HEK293 (cell line): ENCODE data around the gene TCF12.

Experiments used
- CTCF ChIA-PET: fragments of 350-600 bp; formaldehyde crosslinking; extraction: SDS; loops from one replicate; lab custom pipeline; 2021; ENCODE audit warnings: antibody characterized with exemption; lab: Yijun Ruan, JAX
- POLR2A ChIA-PET: fragments of 300-600 bp; formaldehyde crosslinking; extraction: SDS; loops from one replicate; lab custom pipeline; 2020; ENCODE audit warnings: antibody characterized with exemption, inconsistent platforms; lab: Yijun Ruan, JAX
- H3K27ac ChIP-seq: fragments of 200-500 bp; sonication (Bioruptor generic); 2 replicates; pipeline ENCODE4 v1.5.1; 2014; ENCODE audit warnings: low read depth, low read length, control low read depth, inconsistent platforms; ENCODE audit errors: extremely low read depth
- H3K36me3 ChIP-seq, 2 experiments: fragments of 200-500 bp in 1 of 2; sonication (Bioruptor generic) in 1 of 2; 1 replicate in 1 of 2; 2 replicates in 1 of 2; pipeline ENCODE4 v1.5.1; 2014 to 2017; ENCODE audit warnings: inconsistent platforms in 2 of 2, low read length in 2 of 2; ENCODE audit not compliant: control insufficient read depth in 2 of 2, insufficient read depth in 1 of 2
- H3K4me1 ChIP-seq: fragments of 200-500 bp; sonication (Bioruptor generic); 2 replicates; pipeline ENCODE4 v1.5.1; 2014; ENCODE audit warnings: mild to moderate bottlenecking, low read length, inconsistent platforms; ENCODE audit not compliant: control insufficient read depth, insufficient read depth
- H3K4me3 ChIP-seq: 2 replicates; pipeline ENCODE4 v1.5.1; 2011; ENCODE audit warnings: low read depth, mild to moderate bottlenecking, control low read depth, low read length, moderate library complexity
- H3K9me3 ChIP-seq: fragments of 200-500 bp; sonication (Bioruptor generic); 2 replicates; pipeline ENCODE4 v1.5.1; 2014; ENCODE audit warnings: low read depth, low read length, inconsistent platforms; ENCODE audit not compliant: control insufficient read depth, insufficient read depth
- KLF1 ChIP-seq: fragments of 450-650 bp; formaldehyde crosslinking; IDR thresholded peaks from 2 replicates; pipeline ENCODE4 v1.5.1; 2016; ENCODE audit warnings: missing biosample characterization, missing genetic modification characterization
- PRDM4 ChIP-seq: fragments of 450-650 bp; formaldehyde crosslinking; IDR thresholded peaks from 2 replicates; pipeline ENCODE4 v1.5.1; 2017; ENCODE audit warnings: missing biosample characterization, missing genetic modification characterization
- PRDM6 ChIP-seq: fragments of 450-650 bp; formaldehyde crosslinking; IDR thresholded peaks from 2 replicates; pipeline ENCODE4 v1.5.1; 2017; ENCODE audit warnings: missing biosample characterization, missing genetic modification characterization
- ZBTB8A ChIP-seq: fragments of 450-650 bp; formaldehyde crosslinking; IDR thresholded peaks from 2 replicates; pipeline ENCODE4 v1.5.1; 2016; ENCODE audit warnings: missing biosample characterization, missing genetic modification characterization
- ZIC2 ChIP-seq: fragments of 450-650 bp; formaldehyde crosslinking; IDR thresholded peaks from 2 replicates; pipeline ENCODE4 v1.5.1; 2016; ENCODE audit warnings: missing biosample characterization, missing genetic modification characterization
- ZNF184 ChIP-seq: fragments of 450-650 bp; IDR thresholded peaks from 2 replicates; pipeline ENCODE4 v1.5.1; 2018; ENCODE audit warnings: missing biosample characterization, mild to moderate bottlenecking, missing genetic modification characterization
- ZNF426 ChIP-seq: fragments of 450-650 bp; formaldehyde crosslinking; IDR thresholded peaks from 2 replicates; pipeline ENCODE4 v1.5.1; 2017; ENCODE audit warnings: missing biosample characterization, missing genetic modification characterization, mild to moderate bottlenecking, inconsistent platforms, moderate library complexity
- ZNF433 ChIP-seq: fragments of 450-650 bp; formaldehyde crosslinking; IDR thresholded peaks from 2 replicates; pipeline ENCODE4 v1.5.1; 2016; ENCODE audit warnings: missing biosample characterization, missing genetic modification characterization, low read depth
- ZNF514 ChIP-seq: fragments of 450-650 bp; formaldehyde crosslinking; IDR thresholded peaks from 2 replicates; pipeline ENCODE4 v1.5.1; 2016; ENCODE audit warnings: missing biosample characterization, missing genetic modification characterization
- ZNF518A ChIP-seq: fragments of 450-650 bp; formaldehyde crosslinking; conservative IDR thresholded peaks from 2 replicates; pipeline ENCODE4 v1.5.1; 2016; ENCODE audit warnings: low read depth, missing biosample characterization, missing genetic modification characterization
- ZNF660 ChIP-seq: fragments of 450-650 bp; IDR thresholded peaks from 2 replicates; pipeline ENCODE4 v1.5.1; 2018; ENCODE audit warnings: missing biosample characterization, mild to moderate bottlenecking, missing genetic modification characterization
- ZNF670 ChIP-seq: fragments of 450-650 bp; formaldehyde crosslinking; IDR thresholded peaks from 2 replicates; pipeline ENCODE4 v1.5.1; 2016; ENCODE audit warnings: missing biosample characterization, missing genetic modification characterization, low read depth
- TF ChIP-seq, protein P1 (sequence below): fragments of 450-650 bp; formaldehyde crosslinking; IDR thresholded peaks from 2 replicates; pipeline ENCODE4 v1.5.1; 2017; ENCODE audit warnings: missing biosample characterization, mild to moderate bottlenecking, missing genetic modification characterization, moderate library complexity
- TF ChIP-seq, protein P2 (sequence below): fragments of 450-650 bp; formaldehyde crosslinking; IDR thresholded peaks from 2 replicates; pipeline ENCODE4 v1.5.1; 2016; ENCODE audit warnings: missing biosample characterization, missing genetic modification characterization

TCF12 gene

GRCh38 chr15:57158589-57158988 lies 240.1 kb downstream of the TCF12 start:
- TF ChIP-seq ZNF184 (tag by site-specific recombination) (no peak), KLF1 (tag by site-specific recombination) (no peak), ZNF660 (tag by site-specific recombination) (no peak), ZIC2 (tag by site-specific recombination) (no peak), ZNF426 (tag by site-specific recombination) (no peak), ZNF514 (tag by site-specific recombination) (no peak), ZNF518A (no peak), ZNF670 (no peak), PRDM4 (tag by site-specific recombination) (no peak), ZBTB8A (tag by site-specific recombination) (no peak), ZNF433 (no peak)
- TF ChIP-seq, protein P1, sequence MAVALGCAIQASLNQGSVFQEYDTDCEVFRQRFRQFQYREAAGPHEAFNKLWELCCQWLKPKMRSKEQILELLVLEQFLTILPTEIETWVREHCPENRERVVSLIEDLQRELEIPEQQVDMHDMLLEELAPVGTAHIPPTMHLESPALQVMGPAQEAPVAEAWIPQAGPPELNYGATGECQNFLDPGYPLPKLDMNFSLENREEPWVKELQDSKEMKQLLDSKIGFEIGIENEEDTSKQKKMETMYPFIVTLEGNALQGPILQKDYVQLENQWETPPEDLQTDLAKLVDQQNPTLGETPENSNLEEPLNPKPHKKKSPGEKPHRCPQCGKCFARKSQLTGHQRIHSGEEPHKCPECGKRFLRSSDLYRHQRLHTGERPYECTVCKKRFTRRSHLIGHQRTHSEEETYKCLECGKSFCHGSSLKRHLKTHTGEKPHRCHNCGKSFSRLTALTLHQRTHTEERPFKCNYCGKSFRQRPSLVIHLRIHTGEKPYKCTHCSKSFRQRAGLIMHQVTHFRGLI, result no peak
- TF ChIP-seq, protein P2, sequence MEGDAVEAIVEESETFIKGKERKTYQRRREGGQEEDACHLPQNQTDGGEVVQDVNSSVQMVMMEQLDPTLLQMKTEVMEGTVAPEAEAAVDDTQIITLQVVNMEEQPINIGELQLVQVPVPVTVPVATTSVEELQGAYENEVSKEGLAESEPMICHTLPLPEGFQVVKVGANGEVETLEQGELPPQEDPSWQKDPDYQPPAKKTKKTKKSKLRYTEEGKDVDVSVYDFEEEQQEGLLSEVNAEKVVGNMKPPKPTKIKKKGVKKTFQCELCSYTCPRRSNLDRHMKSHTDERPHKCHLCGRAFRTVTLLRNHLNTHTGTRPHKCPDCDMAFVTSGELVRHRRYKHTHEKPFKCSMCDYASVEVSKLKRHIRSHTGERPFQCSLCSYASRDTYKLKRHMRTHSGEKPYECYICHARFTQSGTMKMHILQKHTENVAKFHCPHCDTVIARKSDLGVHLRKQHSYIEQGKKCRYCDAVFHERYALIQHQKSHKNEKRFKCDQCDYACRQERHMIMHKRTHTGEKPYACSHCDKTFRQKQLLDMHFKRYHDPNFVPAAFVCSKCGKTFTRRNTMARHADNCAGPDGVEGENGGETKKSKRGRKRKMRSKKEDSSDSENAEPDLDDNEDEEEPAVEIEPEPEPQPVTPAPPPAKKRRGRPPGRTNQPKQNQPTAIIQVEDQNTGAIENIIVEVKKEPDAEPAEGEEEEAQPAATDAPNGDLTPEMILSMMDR, result no peak
- POLR2A ChIA-PET, result no interaction called here
- Histone ChIP-seq H3K36me3 (no peaks in the 10 kb centered on the region), H3K4me1 (peaks cover 5% of the 10 kb centered on the region), H3K4me3 (no peak overlapping the region), H3K9me3 (no peaks in the 10 kb centered on the region), H3K27ac (no peak overlapping the region)
- CTCF ChIA-PET, result no interaction called here

DNA sequence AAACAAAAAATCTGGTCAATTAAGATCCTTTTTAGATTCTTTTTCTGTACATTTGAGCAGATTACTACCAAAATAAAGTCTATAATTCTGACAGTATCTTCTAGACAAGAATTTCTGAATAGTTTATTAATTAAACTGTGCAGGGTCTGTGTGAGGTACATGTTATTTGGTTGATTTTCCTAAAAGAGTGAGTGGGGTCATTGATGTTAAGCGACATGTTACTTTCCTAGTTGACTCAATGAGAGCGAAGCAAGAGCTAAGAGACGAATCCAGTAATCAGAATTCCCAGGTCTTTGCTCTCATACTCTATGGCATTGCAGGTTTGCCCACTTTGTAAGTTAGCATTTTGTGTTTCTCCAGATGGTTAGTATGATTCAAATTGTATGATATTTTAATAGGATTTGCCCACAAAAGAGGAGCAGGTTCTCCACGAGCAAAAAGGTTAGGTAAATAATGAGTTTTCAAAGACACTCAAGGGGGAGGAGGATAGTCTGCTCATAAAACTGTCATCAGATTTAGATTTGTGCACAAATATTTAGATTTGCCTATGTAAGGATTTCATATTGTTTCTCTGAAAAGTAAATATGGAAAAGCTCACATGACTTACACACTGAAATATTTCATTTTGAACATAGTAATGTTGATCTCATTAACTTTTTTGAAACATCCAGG lies 240.7 kb downstream of the TCF12 start:
- no peak for TF ChIP-seq PRDM4 (tag by site-specific recombination)
- TF ChIP-seq PRDM6 (tag by site-specific recombination), result peak; percentile 35; the same call in 1 of the 2 replicates
- ChIA-PET POLR2A (no interaction called here), CTCF (interaction anchor here (0.5 kb wide), 1 partner anchor 140 kb away, joined by 4 read pairs; no protein-coding TSS in a partner anchor)
- H3K9me3 ChIP-seq, result no peaks in the 10 kb centered on the region
- H3K27ac ChIP-seq, result no peak overlapping the region
- no peak overlapping the region for H3K4me3 ChIP-seq
- H3K36me3 ChIP-seq, result no peaks in the 10 kb centered on the region
- H3K4me1 ChIP-seq, result peaks cover 5% of the 10 kb centered on the region
